Stimulated activated CD8-positive, alpha-beta memory T cell treated with anti-CD3 and anti-CD28 coated beads, Interleukin-4, amount 100 ng/mL, for 4 hours (primary cell): Measurements from ENCODE around the gene GFRA1.
"Not testable (repeated sequence)": the region's sequence is repeated elsewhere in the genome, so short reads cannot be mapped to it uniquely, and the experiment has no call there.

Source experiments
- DNase-seq, 2 donors: peaks; one replicate each; pipeline ENCODE4 v3.0.0-alpha.2; 2020; ENCODE audit warnings: low read depth in 2 of 2, low spot score in 1 of 2

GFRA1 gene

DNA sequence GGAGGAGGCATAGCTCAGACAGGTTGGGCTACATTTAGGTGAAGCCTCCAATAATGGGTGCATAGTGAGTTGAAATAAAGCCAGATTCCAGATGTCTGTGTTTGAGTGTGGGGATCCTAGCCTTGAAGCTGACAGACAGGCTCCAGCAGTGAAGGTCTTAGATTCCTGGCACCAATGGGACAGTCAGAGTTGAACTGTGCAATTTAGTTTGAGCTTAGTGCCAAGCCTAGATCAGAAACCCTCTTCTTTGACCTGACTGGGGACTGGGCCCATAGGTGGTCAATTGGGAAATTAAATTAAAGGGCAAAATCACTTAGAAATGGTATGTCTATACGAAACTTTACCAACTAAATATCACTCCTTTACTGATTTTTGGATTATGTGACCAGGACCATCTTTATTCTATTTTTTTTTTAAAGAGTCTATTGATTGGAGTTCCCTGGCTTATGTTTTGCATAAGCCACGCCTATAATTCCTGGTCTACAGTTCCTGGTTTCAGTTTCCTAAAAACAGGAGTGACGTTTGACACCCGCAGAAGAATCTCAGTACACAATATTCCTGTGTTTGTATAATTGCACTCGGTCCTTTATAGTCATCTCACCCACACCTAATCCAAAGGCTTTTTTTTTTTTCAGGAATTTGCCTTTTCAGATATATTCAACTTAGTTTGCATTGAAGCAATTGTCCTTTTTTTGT, 201.4 kb downstream of the GFRA1 start:
- no peak for DNase-seq

DNA sequence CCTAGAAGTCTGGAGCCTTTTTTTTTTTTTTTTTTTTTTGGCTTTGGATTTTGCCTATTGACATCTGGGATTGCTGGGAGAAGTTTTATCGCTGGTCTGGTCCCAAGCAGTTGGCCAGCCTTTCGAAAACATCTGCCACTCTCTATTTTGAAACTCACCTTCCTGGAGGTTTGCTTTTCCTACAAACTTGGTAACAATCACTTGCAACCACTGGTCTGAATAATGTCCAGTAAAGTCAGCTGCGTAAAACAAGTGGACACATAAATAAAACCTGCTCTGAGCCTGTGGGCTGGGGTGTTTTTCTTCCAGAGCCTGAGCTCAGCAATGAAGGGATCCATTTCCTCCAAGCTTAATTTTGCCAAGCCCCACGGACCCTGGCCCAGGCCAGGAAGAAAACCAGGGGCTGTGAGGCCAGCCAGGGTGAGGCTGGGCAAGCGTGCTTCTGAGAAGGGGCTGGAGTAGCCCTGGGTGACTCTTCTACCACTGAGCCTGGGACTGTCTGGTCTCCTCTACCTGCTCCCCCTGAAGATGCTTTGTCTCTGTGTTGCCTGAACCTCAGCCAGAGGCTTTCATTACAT, 202.2 kb downstream of the GFRA1 start:
- no peak for DNase-seq

DNA sequence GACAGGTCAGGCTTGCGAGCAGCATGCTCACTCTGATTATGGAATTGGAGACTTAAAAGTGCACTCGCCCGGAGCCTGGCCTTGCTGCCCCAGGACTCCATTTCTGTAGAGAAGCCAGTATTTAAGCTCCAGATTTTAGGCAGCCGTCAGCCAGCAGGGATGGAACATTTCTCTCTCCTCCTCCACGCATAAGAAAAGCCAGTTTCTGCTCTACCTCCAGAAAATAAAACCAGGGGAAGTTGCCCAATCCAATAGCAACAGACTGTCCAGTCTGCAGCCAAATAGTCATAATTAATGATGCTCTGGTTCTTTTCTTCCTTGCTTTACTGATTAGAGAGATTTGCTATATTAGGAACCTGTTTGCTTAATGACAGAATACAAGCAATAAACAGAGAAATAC, 203.2 kb downstream of the GFRA1 start:
- DNase-seq = no peak

DNA sequence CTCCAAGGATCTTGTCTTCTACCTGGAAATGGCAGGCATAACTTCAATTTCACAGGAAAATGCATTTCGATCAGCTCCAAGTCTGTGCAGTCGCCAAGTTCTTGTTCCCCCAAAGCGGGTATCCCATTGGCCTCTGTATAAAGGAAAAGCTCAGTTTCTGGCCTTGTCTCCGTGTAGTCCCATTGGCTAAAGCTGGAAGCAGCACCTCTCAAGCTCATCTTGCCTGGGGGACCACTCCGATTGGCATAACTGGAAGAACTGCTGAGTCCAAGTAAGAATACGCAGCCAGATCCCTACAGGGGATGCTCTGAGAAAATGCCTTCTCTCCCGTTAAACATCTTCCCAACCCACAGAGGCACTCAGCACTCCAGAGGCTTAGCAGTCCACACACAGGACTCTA, 205.2 kb downstream of the GFRA1 start:
- DNase-seq = no peak

DNA sequence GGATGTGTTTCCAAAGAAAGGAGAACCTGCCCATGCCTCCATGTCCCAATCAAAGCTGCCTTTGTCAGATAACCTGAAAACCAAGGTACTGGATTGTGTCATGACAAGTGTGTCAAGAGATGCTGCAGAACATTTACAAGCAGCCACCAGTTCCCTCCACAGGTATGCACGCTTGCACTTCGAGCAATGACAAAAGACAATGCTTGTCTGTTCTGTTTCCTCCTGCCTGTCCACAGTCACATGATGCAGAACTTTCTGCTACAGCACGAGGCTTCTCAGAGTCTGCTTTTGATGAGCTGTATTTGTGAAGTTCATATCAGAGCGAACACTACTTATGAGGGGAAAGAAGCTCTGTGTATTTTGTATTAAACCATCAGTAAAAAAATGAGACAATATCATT, 209.9 kb downstream of the GFRA1 start:
- no peak for DNase-seq

DNA sequence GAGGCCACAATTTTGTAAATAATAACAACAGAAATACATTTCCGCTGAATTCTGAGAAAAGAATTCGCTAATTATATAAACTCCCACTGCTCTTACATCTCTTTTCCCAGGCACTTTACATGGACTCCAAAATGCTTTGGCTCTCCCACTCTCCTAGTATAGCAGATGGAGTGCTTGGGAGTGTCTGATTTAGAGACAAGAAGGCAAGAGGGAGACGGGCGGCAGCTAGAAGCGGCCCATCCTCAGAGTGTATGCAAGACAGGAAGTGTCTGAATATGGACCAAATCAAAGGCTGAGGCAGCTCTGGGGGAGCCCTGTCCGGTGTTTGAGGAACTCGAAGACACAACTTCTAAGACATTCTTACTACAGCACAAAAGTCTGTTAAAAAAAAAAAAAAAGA, 212.1 kb downstream of the GFRA1 start:
- no peak for DNase-seq

DNA sequence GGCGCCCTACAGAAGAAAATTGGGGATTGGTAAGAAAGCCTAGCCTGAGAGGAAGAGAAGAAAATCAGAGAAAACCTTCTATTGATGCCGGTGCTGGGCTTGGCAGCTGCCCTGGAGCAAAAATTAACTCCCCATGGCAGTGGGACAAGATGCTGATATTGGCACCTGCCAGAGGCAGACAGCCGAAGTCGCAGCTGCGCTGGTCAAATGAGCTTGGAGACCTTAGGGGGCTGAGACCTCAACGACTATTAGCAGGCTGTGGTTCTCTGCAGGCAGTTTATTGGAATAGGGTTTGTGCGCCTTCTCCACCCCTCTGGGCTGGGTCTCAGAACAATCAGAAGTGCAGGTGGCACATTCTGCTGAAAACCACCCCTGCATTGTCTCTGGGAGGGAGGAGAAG, 213.7 kb downstream of the GFRA1 start:
- DNase-seq = no peak

DNA sequence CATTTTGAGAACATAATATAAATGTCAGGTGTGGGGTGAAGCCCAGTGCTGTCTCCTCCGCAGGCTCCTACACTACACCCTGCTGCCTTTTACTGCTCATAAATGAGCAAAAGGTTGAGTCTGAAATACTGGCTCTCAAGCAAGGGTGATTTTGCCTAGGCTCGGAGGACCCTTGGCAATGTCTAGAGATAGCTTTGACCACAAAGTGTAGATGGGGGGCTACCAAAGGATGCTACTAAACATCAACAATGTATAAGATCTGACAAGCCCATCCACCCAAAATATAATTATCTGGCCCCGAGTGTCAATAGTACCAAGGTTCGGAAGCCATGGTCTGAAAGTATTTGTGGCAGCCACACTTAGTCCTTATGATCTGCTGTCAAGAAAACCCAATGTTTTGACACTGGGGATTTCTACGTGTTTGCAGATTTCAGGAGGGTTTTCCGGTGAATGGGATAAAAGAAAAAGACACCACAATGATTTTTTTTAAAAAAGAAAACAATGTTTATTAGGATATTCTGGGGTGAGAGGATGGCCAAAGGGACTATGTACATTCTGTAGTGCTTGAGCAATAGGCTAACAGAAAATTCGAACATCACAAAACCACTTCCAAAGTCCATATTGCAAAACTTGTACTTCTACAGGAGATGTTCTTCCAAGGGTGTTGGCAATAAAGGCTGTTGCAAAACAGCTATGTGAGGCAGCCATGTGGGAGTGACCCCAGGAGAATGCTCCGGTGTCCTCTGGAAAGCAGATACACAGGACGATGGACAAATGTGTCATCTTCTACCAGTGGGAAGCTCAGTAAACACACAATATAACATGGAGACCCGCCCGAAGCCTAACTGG, 216.3 kb downstream of the GFRA1 start:
- no peak for DNase-seq

DNA sequence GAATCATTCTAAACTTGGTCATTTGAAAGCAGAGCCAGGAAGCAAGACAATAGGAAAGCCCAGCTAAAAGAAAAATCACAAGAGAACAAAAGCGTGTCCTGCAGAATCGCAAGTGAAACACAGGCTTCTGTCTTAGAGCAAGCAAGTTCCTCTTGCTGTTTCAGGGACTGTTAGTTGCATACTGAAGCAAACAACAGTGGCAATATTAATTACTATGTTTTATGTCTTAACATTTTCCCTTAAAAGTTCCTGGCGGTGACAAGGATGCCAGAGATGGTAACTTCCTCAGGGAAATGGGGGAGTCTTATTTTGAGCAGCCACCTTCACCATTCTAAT, 217.1 kb downstream of the GFRA1 start:
- no peak for DNase-seq

DNA sequence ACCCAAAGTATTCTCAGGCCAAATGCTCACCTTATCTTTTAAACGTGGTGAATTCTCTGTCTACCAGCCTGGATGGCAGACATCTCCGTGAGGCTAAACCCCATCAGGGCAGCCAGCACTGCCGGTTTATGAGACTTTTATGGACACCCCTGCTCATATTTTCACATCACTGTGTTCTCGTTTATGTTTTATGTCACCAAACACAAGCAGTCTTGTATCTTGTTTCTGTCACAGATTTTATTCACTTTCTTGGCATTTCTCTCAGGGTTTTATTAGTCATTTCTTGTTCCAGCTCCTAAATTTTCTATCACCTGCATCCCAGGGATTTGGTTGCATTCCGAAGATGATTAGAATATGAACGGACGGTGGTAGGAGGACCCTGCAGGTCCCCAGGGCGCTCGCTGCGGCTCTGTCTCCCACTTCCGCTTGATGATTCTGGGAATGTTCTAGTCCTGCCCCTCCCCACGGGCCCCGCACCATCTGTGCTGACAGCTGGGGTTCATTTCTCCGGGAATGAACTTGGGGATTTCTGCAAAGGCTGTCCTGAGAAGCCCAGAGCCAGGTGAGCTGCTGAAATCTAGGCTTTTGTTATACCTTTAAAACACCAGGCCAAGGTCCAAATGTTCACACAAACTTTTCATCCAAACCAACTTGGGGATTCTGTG, 217.6 kb downstream of the GFRA1 start:
- no peak for DNase-seq

DNA sequence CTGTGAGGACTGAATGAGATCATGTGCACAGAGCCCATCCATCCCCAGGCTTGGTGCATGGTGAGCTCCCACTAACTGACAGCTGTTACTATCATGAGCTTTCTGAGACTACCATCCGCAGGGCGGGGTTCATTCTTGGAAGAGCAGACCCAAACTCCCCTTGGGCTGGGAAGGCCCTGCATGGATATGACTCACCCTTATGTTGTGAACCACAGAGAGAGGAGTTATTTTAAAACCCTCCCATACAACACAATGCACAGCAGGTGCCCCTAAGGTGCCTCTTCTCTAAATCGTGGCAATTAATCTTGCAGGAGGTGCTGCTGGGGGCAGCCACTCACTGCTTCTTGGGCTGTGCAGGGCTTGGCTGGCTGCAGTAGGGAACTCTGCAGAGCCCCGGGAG, 219.1 kb downstream of the GFRA1 start:
- DNase-seq = no peak

DNA sequence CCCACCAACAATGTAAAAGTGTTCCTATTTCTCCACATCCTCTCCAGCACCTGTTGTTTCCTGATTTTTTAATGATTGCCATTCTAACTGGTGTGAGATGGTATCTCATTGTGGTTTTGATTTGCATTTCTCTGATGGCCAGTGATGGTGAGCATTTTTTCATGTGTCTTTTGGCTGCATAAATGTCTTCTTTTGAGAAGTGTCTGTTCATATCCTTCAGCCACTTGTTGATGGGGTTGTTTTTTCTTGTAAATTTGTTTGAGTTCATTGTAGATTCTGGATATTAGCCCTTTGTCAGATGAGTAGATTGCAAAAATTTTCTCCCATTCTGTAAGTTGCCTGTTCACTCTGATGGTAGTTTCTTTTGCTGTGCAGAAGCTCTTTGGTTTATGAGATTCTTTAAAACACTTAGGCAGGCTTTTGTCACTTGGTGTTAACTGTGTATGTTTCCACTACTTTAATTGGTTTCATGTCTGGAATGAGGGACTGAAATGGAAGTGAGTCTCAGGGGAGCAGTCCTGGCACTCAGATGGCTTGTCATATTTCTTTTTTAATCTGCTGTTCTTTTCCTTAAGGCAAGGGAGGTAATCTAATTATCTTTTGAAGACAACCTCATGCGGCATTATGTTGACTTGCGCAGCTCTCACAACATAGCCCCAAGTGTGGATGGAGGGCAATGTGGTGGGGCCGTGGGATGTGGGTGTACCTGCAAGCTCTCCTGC, 219.8 kb downstream of the GFRA1 start:
- not testable (repeated sequence) for DNase-seq

DNA sequence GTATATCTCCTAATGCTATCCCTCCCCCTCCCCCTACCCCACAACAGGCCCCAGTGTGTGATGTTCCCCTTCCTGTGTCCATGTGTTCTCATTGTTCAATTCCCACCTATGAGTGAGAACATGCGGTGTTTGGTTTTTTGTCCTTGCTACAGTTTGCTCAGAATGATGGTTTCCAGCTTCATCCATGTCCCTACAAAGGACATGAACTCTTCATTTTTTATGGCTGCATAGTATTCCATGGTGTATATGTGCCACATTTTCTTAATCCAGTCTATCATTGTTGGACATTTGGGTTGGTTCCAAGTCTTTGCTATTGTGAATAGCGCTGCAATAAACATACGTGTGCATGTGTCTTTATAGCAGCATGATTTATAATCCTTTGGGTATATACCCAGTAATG, 220.5 kb downstream of the GFRA1 start:
- DNase-seq = not testable (repeated sequence)

DNA sequence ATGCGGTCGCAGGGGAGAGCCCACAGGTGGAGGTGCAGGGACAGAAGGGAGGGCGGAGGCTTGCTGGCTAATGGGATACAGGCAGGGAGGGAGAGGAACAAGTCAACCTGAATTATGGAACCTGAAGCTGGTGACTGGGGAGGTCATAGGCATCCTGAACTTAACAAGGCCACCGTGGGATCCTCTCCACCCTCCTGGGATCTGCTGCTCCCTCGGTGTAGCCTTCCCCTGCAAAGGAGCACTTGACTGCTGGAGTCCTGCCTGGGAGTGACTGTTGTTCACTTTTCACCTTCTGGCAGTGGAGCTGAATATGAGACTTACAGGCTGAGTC, 223.1 kb downstream of the GFRA1 start:
- DNase-seq = no peak

DNA sequence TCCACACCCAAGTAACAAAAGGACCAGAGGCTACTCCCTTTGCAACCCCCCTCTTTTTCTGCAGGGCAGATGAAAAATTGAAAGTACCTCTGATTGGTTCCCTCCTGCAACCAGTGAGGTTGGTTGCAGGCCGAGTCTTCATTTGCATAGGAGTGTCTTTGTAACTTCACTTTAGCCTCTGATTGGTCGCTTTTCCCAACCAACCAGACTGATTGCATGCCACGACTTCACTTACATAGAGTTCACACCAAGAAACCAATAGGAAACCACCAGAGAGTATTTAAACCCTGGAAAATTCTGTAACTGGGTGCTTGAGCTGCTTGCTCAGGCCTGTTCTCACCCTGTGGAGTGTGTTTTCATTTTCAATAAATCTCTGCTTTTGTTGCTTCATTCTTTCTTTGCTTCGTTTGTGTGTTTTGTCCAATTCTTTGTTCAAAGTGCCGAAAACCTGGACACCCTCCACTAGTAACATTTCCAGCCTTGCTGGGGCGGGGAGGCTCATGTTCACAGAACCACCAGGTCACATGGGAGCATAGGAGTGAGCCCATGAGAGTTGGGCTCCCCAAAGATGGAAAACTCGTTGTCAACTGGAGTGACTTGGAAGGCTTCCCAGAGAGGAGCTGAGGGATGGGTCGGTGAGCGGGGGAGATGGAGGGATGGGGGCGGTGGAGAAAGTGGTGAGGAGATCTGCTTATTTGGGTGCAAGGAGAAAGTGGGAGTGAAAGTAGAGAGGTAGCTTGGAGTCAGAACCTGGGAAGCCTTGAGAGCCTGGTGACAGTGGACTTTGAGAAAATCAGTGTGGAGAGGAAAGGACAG, 223.6 kb downstream of the GFRA1 start:
- DNase-seq = no peak

DNA sequence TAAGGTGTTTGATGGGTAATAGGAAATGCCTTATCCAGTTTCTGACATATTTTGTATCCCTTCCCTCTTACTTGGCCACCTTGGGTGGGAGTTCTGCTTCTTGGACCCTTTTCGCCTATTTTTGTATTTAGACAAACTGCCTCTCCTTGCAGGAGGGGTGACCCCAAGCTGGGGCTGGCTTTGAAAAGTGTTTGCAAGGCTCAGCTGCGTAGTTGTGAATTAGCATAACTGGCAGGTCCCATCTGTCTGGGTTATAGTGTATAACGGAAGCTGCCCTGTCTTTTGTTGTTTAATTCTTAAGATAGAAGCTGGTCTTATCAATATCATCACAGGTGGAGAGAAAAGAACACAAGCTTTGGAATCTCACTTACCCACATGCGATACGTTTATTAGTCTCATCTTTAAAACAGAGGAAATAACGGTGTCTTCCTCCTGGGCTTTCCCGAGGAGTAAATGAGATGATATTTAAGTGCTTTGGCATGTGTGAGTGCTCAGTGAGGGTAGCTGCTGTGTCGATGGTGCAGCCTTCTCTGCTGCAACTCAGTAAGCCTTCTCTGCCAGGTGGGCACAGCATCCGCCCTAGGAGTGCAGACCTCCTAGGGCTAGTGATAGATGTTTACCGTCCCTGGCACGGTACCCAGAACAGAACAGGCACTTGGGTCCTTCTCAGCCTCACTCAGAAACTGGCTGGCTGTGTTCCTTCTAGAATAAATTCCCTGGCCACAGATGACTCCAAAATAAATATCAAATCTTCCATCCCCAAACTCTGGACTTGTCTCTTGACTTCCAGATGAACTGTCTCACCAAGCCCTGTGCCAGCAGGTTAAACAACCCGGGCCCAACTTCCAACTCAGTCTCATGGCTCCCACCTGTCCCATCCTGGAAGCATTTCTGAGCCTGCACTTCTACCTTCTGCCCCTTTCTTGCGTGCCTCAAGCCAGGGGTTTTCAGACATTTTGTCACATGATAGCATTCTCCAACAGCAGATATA, 227.3 kb downstream of the GFRA1 start:
- DNase-seq = no peak

DNA sequence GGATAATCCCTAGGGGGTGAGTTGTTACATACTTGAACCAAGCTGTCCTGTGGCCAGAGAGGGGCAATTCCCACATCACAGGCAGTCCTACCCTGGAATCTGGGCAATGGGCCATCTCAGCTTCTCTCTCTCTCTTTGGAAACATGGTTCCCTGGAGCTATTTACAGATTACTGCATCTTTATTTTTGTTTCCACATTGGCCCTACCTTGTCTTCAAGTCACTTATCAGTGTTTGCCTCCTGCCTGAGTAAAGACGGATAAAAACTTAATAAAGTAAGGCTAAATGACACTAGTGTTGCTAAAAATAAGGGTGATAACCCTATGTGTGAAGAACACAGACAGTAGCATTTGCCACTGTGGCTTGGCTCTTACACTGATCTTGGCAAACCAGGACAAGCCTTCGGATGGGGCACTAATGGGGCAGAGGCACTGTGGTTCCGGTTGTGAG, 228.2 kb downstream of the GFRA1 start:
- DNase-seq = no peak

DNA sequence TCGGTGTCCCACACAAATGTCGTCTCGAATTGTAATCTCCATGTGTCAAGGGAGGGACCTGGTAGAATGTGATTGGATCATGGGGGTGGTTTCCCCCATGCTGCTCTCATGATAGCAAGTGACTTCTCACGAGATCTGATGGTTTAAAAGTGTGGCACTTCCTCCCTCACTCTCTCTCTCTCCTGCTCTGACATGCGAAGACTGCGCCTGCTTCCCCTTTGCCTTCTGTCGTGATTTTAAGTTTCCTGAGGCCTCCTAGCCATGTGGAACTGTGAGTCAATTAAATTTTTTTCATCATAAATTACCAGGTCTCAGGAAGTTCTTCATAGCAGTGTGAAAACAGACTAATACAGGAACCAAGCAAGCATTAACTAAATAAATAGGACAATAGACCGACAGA, 229.1 kb downstream of the GFRA1 start:
- no peak for DNase-seq

DNA sequence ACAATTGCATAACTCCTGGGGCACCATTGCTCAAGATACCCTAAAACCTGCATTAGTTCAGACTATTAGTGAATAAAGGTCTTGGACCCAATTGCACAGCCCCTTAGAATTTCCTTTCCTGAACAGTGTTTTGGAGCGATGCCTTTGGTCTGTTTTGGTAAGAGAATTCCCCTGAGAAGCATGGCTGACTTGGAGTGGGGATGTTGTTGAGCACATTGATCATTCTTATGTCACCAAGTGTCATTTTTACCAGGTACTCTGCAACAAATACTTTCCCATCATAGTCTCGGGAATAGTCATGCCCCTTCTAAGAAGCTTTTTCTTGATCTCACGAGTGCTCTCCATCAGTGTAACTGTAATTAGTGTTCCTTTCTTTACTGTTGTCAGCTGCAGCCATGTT, 229.7 kb downstream of the GFRA1 start:
- DNase-seq = no peak
